ENCODE data around the gene ARPC4.
A peak's percentile ranks its signal among the peaks of the same experiment; 100 is the strongest.

ARPC4 gene

DNA sequence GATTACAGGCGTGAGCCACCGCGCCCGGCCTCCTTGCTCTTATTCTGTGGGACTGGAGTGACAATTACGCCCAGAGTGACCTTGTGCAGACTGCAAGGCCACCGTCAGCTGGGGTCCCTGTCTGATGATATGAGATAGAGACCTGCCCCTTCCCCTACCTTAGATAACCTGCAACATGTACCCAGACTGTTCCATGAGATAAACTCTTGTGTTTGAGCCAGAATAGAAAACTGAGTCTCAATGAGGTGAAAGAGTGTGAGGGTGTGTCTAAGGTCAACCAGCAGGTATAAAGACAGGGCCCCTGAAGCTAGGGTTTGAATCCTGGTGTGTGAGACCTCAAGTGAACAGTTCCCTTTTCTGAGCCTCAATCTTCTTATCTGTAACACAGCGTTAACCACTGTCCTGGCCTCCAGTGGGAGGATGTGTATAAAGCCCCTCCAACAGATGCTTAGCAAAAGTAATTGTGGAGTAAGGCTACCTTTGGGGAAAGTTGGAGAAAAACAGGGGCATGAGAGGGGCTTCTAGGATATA lies 6.6 kb upstream of the ARPC4 start:
- no peak overlapping the region for H3K4me3 ChIP-seq (replicated peaks; ENCODE audit: low read depth, low read length)
- peaks cover 30% of the 10 kb centered on the region for H3K36me3 ChIP-seq (ENCODE audit: control insufficient read depth, insufficient read depth, low read length)

DNA sequence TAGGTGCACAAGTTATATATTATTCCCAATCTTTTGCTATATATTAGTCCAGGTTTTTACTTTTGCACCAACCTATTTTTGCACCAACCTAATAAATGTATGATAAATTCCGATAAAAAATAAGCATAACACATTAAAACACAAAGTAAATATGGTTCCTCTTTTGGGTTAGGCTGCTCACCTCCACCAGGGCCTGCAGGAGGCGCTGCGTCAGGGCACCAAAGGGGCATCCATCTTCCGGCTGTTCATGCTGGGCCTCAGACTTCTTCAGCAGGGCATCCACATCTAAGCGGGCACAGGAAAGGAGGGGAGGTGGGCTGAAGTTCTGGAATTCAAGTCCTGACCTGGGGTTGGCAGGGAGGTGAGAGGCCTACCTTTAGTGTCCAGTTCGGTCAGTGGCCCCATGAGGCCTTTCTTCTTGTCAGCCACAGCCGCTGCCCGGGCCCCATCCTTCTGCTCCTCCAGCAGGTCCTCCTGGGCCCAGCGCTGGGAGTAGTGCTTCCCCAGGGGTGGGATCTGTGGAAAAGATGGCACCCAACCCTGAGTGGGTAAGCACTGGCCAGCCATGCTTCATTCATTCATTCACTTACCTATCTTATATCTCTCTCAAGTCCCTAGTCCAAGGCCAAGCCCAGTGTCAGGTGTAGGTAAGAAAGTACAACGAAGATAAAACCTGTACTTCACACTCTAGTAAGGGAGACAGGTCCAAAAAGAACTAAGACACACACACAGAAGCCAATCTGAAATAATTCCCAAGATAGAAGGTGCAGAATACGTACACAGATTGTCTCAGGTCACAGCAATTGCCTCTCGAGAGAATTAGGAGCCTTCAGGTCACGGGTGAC lies 5.8 kb upstream of the ARPC4 start:
- peaks cover 28% of the 10 kb centered on the region for H3K36me3 ChIP-seq (ENCODE audit: control insufficient read depth, insufficient read depth, low read length)

More for the DNA sequence above, 6.6 kb upstream of the ARPC4 start:
- DNase-seq (ENCODE audit: extremely low read depth, insufficient read length) = no peak
- TF ChIP-seq, protein P1, sequence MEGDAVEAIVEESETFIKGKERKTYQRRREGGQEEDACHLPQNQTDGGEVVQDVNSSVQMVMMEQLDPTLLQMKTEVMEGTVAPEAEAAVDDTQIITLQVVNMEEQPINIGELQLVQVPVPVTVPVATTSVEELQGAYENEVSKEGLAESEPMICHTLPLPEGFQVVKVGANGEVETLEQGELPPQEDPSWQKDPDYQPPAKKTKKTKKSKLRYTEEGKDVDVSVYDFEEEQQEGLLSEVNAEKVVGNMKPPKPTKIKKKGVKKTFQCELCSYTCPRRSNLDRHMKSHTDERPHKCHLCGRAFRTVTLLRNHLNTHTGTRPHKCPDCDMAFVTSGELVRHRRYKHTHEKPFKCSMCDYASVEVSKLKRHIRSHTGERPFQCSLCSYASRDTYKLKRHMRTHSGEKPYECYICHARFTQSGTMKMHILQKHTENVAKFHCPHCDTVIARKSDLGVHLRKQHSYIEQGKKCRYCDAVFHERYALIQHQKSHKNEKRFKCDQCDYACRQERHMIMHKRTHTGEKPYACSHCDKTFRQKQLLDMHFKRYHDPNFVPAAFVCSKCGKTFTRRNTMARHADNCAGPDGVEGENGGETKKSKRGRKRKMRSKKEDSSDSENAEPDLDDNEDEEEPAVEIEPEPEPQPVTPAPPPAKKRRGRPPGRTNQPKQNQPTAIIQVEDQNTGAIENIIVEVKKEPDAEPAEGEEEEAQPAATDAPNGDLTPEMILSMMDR (IDR thresholded peaks at IDR 0.05; ENCODE audit: insufficient read depth, low read length, poor library complexity, severe bottlenecking) = no peak
- H3K27me3 ChIP-seq (replicated peaks; ENCODE audit: control insufficient read depth, insufficient read depth, low read length) = no peaks in the 10 kb centered on the region

DNA sequence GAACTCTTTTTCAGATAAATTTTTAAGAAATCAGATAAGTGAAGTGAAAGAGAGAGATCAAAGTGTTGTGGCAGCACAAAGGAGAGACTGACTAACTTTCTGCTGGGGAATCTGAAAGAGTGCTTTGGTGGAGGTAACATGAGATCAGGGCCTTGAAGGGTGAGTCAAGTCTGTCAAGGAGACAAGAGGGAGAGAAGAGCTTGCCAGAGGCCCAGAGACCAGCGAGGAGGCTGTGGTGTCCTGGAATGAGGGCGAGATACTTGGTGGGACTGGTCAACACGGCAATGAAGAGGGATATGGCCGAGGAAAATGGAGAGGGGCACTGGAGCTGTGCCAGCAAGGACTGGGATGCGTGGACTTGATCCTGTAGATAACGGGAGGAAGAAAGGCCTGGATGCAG lies 5.2 kb upstream of the ARPC4 start:
- H3K36me3 ChIP-seq (ENCODE audit: control insufficient read depth, insufficient read depth, low read length) = peaks cover 25% of the 10 kb centered on the region
- no peak for DNase-seq (ENCODE audit: extremely low read depth, insufficient read length)
- TF ChIP-seq, protein P1 (IDR thresholded peaks at IDR 0.05; ENCODE audit: insufficient read depth, low read length, poor library complexity, severe bottlenecking) = no peak
- no peaks in the 10 kb centered on the region for H3K27me3 ChIP-seq (replicated peaks; ENCODE audit: control insufficient read depth, insufficient read depth, low read length)
- no peak overlapping the region for H3K4me3 ChIP-seq (replicated peaks; ENCODE audit: low read depth, low read length)

More for the DNA sequence above, 5.8 kb upstream of the ARPC4 start:
- DNase-seq (ENCODE audit: extremely low read depth, insufficient read length) = no peak
- Histone ChIP-seq H3K4me3 (replicated peaks; ENCODE audit: low read depth, low read length) (no peak overlapping the region), H3K27me3 (replicated peaks; ENCODE audit: control insufficient read depth, insufficient read depth, low read length) (no peaks in the 10 kb centered on the region)
- TF ChIP-seq, protein P1 (IDR thresholded peaks at IDR 0.05; ENCODE audit: insufficient read depth, low read length, poor library complexity, severe bottlenecking) = peak; percentile 65

DNA sequence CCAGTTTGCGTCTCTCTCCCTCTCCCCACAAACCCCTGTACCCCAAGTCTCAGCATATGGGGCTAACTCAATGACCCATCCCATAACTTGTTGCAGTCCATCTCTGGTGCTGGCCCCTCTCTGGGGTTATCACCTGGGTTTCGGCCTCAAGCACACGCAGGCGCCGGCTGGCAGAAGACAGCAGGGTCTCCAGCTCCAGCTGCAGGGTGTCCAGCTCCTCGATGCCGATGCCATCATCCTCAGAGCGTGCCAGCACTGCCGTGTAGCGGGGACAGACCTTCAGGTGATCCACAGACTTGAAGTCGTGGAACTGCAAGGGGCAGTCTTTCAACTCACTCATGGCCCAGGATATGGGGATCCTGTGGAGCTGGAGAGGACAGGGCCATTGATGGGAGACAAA lies 1.8 kb upstream of the ARPC4 start:
- DNase-seq (ENCODE audit: extremely low read depth, insufficient read length) = no peak
- Histone ChIP-seq H3K27me3 (replicated peaks; ENCODE audit: control insufficient read depth, insufficient read depth, low read length) (no peaks in the 10 kb centered on the region), H3K36me3 (ENCODE audit: control insufficient read depth, insufficient read depth, low read length) (peaks cover 16% of the 10 kb centered on the region), H3K4me3 (replicated peaks; ENCODE audit: low read depth, low read length) (peak overlapping the region; percentile 86)
- TF ChIP-seq, protein P1 (IDR thresholded peaks at IDR 0.05; ENCODE audit: insufficient read depth, low read length, poor library complexity, severe bottlenecking) = no peak

DNA sequence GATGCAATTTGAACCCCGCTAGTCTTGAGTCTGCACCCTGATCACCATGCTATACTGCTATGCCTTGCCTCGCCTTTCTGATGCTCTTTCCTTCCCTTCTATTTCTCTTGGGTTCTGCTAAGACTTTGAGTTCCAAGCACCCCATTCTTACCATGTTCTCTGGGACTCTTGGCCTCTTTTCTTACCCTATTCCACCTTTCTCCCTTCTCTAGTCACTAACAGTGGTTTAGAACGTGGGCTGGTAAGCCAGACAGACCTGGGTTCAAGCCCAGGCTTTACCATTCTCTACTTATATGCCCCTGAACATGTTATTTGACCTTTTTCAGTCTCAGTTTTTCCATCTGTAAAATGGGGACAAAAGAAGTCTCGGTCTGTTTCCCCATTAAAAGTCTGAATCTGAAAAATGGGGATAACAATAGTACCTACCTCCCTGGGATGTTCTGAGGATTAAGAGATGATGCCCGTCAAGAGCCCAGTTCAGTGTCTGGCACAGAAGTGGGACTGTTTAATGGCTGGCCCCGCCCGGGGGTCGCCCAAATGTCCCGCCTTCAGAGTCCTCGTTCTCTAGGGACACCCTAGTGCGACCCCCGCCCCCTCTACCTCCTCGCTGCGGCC lies 985 bp upstream of the ARPC4 start:
- TF ChIP-seq, protein P1 (IDR thresholded peaks at IDR 0.05; ENCODE audit: insufficient read depth, low read length, poor library complexity, severe bottlenecking) = no peak
- no peak for DNase-seq (ENCODE audit: extremely low read depth, insufficient read length)
- Histone ChIP-seq H3K27me3 (replicated peaks; ENCODE audit: control insufficient read depth, insufficient read depth, low read length) (no peaks in the 10 kb centered on the region), H3K4me3 (replicated peaks; ENCODE audit: low read depth, low read length) (peak overlapping the region; percentile 86), H3K36me3 (ENCODE audit: control insufficient read depth, insufficient read depth, low read length) (peaks cover 19% of the 10 kb centered on the region)
